EH (cell line): ENCODE data around the gene ARMH3.
A peak's percentile ranks its signal among the peaks of the same experiment; 100 is the strongest.
"Not testable (repeated sequence)": the region's sequence is repeated elsewhere in the genome, so short reads cannot be mapped to it uniquely, and the experiment has no call there.

ENCODE experiments used
- DNase-seq: peaks from one replicate; pipeline ENCODE4 v3.0.0-alpha.2; 2015; ENCODE audit warnings: low read depth

Gene ARMH3

DNA sequence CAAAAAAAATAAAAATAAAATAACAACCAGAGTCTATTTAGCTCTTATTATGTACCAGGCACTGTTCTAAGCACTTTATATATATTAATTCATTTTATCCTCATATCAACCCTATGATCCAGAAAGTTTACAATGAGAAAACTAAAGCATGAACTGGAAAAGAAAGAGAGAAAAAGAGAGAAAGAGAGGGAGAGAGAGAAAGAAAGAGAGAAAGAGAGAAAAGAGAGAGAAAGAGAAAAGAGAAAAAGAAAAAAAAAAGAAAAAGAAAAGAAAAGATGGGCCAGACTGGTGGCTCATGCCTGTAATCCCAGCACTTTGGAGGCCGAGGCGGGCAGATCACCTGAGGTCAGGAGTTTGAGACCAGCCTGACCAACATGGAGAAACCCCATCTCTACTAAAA, 9.9 kb downstream of the ARMH3 start:
- no peak for DNase-seq

DNA sequence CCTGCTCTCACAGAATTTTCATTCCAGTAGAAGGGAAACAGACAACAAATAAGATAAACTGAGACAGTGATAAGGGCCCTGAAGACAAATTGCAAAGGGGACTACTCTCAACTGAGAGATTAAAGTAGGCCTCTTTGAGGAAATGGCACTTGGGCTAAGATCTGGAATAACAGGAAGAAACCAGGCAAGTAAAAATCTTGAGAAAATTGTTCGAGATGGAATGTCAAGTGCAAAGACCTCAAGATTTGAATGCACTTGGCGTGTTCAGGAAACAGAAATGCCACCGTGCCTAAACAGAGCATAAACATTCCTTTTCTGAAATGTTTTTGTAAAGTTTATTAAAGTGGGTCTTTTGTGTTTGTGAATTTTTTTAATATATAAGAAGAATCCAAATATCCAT, 10.7 kb downstream of the ARMH3 start:
- no peak for DNase-seq

DNA sequence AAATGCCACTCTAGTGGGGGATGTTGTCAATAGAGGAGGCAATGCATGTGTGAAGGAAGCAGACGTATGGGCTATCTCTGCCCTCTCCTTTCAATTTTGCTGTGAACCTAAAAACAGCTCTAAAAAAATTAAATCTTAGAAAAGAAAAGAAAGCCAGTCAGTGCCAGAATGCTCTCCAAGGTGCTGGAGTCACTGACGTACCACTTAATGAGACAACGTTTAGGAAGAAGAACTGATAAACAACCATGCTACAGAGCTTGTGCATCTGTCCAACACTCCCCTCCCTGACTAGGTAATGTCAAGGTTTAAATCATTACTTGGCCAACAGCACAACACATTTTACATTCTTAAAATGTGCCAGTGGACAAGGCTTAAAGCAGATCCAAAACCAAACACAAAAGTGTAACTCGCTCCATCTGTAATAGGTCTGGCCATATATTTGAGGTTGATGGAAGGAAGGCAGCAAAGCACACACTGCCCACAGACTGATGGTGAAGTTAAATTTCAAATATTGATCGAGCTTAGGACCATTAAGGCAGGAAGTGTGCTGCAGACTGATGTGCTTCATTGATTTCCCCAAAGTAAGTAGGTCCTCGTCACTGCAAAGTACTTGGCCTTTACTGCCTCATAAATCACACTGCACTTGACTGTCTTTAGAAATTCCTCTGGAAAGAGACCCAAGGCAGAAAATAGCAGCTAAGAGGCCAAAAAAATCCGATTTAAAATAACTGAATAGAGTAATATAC, 15.5 kb downstream of the ARMH3 start:
- DNase-seq, result peak; percentile 34

DNA sequence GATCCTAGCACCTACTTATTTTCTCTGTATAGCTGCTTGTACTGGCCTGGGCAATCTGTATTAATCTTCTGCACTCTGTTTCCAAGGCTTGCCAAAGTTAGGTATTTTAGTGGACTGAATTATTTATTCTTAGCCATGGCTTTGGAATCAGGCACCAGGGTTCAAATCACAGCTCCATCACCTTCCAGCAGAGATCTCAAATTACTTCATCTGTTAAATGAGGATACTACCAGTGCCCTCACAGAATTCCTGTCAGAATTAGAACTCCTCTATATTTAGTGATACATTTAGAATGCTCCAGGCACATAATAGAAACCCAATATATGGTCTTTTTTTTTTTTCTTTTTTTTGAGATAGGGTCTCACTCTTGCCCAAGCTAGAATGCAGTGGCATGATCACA, 17.6 kb downstream of the ARMH3 start:
- DNase-seq, result no peak

DNA sequence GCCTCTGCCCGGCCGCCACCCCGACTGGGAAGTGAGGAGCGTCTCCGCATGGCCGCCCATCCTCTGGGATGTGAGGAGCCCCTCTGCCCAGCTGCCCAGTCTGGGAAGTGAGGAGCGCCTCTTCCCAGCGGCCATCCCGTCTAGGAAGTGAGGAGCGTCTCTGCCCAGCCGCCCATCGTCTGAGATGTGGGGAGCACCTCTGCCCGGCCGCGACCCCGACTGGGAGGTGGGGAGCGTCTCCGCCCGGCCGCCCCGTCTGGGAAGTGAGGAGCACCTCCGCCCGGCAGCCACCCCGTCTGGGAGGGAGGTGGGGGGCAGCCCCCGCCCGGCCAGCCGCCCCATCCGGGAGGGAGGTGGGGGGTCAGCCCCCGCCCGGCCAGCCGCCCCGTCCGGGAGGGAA, 20.2 kb downstream of the ARMH3 start:
- DNase-seq, result not testable (repeated sequence)

DNA sequence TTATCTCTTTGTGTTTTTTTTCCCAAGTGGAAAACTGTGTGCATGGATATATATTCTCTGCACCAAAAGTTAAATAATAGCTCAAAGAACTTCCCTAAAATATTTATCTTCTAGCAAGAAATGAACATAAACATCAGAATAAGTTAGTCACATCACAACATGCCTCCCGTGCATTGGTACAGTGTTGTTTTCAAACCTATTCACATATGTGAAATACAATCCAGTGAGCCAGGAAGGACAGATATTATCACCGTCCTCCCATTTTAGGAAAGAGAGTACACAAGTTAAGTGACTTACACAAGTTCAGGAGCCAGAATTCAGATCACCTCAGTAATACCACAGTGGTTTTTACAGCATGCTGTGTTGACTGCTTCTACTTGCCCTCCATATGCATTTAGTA, 22.2 kb downstream of the ARMH3 start:
- no peak for DNase-seq

DNA sequence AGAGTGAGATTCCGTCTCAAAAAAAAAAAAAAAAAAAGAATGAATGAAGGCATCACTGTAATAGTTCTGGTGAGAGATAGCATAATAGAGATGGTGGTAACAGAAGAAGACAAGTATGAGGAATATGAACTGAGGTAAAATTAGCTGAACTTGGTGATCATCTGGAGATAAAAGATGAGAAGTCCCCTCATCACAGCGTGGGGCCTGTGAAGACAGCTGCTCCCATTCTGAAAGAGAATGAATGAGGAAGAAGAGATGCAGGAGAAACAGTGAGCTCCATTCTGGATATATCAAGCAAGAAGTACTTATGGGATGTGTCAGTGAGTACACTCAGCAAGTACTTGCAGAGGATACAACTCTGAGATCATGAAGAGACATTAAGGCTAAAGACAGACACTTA, 28.7 kb downstream of the ARMH3 start:
- DNase-seq, result no peak

DNA sequence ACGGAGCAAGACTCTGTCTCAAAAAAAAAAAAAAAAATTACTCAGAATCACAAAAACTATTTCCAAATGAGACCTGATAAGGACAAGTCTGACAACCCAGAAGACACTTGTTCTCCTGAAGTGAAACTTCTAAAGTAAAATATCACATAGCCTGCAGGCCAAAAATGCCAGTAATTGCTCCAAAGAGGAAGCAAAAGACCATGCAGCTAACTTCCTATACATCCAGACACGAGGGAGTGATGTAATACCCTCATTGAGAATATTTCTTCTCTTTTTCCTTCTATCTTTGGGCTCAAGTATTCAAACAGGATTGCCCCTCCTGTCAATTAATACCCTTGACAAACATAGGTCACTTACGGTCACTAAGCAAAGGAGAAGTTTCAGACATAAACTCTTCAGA, 31.2 kb downstream of the ARMH3 start:
- no peak for DNase-seq

DNA sequence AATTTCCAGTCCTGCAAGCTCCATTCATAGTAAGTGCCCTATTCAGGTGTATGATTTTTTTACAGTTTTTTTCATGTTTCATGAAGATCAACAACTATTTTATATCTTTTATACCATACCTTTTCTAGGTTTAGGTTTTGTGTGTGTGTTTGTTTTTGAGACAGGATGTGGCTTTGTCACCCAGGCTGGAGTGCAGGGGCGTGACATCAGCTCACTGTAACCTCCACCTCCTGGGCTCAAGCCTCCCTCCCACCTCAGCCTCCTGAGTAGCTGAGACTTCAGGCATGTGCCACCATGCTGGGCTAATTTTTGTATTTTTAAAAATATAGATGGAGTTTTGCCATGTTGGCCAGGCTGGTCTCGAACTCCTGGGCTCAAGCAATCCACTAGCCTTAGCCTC, 35.0 kb downstream of the ARMH3 start:
- DNase-seq, result no peak

DNA sequence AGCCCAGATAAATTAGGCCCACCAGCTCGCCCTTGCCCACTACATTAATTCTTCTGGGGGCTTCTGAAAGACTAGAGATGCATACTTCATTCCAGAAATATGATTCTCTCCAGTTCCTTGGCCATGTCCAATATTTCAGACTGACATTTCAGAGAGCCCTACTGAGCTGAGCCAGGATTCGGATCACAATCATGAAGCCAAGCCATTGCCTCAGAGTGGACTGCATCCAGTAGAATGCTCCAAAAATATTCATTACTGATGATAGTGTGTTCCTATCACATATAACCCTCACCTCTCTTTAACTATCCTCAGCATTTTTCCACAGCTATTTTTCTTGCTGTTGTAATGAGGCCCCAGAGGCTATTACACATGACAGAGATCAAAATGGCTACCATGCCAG, 38.7 kb downstream of the ARMH3 start:
- DNase-seq, result no peak

DNA sequence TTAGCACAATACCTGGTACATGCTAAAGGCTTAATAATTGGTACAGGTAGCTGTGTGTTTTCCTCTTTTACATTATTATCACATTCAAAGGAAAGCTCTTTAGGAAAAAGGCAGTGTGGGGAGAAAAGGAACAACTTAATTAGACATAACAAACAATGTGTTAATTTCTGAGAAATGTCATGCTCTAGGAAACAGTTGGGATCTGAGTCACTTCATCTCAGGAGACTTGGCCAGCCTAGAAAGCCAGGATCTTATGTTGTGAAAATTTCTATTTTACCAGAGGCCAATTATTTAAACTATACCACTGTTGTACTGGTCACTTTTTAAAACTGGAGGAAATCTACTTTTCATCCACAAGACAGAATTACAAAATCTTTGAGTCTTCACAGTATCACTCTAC, 39.6 kb downstream of the ARMH3 start:
- DNase-seq, result peak; percentile 8

DNA sequence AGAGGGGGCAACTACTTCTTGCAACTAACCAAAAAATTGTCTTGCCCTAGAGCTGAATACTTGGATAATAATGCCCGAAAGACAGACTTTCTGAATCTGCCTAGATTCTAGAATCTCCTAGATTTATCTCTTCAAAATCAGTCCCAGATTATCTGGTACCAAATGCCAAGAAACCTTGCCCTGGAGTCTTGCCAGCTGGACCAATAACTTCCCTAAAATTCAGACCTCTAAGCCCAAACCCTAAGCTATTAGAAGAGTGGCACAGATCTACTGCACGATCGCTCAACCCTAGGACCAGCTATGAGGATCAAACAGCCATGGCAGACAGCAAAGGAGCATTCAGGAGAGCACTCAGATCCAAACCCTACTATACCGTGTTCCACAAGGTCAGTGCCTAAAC, 45.0 kb downstream of the ARMH3 start:
- DNase-seq, result no peak

DNA sequence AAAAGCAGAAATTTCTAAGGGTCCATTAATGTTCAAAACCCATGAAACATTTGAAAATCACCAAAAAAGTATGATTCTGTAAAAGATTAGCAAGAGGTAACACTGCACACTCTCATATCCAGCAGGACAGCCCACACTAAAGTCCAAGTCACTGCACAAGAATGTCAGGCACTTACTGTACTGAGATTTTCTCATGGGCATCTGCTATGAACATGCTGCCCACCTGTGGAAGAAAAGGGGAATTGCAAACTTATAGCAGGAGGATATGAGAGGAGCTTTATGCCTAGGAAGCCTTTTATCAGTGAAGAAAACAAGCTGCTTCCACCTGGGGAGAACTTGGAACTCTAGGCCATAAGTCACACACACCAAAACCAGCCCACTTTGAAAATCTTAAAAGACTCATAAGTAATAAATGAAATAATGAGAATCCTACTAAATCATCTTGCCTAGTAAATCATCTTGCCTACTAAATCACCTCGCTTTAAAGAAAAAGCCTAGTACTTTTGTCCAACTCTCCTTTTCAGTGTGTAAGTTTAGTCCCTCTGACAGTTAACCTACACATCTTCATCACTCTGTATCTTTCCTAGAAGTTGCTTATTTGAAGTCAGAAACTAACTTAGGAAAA, 46.1 kb downstream of the ARMH3 start:
- DNase-seq, result peak; percentile 93

DNA sequence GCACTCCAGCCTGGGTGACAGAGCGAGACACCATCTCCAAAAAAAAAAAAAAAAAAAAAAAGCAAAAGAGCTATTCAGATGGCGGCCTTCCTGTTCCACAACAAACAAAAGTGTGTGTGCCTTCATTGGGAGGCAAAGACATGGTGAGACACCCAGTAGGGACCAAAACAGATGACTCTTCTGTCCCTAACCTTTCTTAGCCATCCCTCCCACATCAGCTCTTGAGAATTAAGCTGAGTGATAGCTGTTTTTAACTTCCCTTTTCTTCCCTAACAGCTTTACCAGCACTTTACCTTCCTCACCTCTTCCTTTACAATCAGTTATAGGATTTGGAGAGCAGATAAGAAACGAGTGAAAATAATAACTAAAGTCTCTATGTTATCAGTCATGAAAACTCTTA, 48.2 kb downstream of the ARMH3 start:
- DNase-seq, result no peak

DNA sequence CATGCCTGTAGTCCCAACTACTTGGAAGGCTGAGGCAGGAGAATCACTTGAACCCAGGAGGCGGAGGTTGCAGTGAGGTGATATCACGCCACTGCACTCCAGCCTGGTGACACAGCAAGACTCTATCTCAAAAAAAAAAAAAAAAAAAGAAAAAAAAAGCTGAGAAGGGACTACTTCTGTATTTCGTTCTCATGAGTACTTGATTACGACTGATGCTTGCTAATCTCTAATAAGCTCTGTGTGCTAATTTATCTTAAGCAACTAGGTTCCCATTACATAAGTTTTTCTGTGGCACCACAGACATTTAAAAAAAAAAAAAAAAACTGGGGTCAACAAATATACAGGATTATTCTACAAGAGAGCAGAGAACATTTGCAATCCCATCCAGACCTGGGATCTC, 48.9 kb downstream of the ARMH3 start:
- DNase-seq, result not testable (repeated sequence)

DNA sequence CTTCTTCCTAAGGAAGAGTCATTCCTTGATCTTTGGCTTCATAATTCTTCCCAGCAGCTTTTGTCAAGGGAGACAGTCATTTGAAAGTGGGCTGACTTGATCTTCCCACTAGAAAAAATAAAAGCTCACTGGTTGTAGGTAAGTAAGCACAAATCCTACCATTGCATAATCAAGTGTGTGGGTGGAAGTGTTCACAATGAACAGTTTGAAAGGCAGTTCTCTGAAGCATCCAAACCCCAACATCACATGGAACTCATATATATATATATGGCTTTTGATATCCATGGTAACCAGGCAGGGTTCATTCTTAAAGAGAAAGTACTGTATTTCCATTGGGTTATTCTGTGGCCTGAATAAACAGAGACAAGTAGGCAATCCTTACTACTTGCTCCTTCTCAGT, 51.6 kb downstream of the ARMH3 start:
- no peak for DNase-seq

DNA sequence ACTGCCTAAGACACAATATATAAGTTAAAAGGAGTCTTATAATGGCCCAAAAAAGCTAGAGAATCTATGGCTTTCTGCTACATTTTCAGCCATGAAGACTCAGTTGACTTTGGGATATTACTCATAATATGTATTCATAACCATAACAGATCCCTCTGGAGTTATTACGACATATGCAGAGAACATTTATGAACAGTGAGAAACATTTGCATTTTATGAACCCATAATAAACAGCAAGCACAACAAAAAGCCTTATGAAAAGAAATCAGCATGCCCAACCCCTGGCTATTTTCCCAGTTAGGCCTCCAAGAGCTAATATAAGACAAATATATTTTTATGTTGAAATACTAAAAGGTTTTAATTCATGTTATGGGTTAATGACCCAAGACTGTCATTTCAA, 52.4 kb downstream of the ARMH3 start:
- no peak for DNase-seq

DNA sequence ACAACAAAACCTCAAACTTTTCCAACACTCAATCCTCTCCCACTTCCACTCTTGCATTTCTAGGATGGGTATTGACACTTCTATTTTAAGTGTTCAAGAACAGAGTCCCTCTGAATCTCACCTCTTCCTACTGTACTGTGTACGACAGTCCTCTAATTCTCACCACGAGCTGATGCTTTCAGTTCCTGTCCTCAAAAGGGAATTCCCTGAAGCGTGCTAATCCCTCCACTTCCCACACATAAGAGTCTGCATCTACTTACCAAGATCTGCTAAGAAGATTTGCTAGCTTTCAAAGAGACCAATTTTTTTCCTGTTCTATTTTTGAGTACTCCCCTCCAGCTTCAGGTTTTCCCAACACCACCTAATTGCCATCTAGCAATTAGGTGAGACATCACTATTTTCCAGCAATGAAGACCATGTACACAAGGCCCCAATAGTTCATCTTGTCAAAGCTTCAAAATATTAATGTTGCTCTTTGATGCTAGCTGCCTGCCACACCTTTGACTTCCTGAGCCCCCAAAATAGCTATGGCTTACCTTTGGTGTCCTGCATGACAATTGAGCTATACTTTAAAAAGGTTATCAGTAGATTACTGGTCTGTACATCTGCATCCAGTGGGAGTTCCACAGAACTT, 54.4 kb downstream of the ARMH3 start:
- DNase-seq, result no peak

DNA sequence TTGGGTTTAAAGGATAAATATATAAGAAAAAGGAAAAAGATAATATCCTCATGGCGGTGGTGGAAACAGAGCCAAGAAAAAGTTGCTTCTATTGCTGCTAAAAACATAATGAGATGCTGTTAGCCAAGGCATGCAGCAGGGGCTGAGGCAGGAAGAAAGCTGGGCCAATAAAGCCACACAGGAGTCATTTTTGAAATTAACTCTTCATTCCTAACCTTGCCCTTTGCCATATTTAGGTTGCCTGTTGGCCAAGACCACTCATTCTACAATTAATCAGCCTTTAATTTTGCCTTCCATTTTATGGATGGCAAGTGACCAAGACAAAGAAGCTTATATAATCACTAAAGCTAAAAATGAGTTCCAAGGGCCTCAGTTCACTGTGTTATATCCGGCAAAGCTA, 58.2 kb downstream of the ARMH3 start:
- no peak for DNase-seq

DNA sequence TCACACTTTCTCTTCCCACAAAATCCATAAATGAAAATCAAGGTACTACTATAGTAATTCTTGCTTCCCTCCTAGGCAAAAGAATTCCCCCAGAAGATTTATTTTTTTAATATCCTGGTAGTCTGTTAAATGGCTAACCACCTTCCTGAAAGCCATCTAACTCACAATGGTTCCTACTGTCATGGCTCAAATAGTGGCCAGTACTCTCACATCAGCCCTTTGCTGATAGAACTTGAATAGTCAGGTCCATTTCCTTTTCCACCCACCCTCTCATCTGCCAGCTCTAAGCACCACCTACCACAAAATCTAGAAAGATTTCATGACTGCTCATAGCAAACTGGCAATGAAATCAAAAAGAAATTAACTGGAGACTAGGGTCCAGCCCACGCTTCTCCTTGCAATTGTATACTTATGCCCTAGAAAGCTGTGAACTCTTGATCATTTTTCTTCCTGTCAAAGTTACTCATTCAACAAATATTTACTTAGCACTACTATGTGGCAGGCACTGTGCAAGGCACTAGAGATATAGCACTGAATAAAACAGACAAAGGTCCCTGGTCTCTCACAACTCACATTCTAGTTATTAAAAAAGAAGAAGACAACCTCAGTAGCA, 60.4 kb downstream of the ARMH3 start:
- DNase-seq, result peak; percentile 44

DNA sequence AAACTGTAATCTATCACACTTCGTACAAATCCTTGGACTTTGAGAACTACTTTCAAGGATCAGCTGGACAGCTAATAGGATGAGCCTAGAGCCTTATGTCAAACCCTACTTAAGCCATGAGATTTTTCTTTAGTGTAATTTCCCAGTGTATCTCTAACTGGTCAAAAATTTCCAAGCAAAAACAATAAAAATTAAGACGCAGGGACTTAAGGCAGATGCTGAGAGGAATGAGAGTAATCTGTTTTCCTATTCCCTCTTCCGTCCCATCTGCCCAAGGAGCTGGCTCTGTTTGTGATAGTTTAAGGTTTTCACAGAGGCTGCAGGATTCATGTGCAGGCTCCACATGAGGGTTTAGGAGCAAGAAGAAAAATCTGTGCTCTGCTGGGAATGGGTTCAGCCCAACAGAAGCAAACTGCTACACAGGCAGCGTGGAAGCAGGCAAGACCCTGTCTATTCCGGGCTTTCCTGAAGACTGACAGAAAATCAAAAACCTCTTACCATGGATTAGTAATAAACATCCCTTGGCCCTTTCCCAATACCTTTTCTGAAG, 62.2 kb downstream of the ARMH3 start:
- no peak for DNase-seq

DNA sequence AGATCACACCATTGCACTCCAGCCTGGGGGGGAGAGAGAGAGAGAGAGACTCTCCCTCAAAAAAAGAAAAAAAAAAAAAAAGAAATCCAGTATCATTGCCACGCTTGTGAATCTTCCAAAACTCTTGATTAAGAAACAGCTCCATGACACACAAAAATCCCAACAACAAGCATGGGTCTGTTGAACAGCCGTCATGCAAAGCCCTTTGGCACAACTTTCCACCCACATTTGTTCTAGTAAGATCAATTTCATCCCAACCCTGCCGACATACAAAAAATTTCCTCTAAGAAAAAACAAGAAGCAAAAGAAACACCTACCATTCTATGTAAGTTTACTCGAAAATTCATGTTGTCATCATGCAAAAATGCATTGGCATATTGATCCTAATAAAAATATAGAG, 62.8 kb downstream of the ARMH3 start:
- DNase-seq, result no peak

DNA sequence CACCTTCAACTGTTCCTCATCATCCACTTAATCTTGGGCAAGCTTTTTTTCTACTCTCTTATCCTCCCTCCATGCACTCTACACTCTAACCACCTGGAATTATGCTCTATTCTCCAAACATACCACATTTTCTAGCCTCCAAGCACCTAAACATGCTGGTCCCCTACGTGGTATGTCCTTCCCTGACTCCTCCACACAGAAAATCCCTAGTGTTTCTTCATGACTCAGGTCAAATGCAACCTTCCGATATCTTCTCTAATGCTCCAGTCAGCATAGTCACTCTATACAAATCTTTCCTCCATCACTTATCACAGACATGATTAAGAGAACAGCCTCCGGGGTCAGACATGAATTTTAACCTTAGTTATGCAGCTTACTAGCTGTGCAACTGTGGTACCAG, 68.8 kb downstream of the ARMH3 start:
- DNase-seq, result no peak
